Measurements from ENCODE around the gene TIGD6.
"Not testable (repeated sequence)": the region's sequence is repeated elsewhere in the genome, so short reads cannot be mapped to it uniquely, and the experiment has no call there.

GRCh38 chr5:150028047-150028446, 27.6 kb upstream of the TIGD6 start:
- TF ChIP-seq SCRT1 (tag by site-specific recombination; IDR thresholded peaks at IDR 0.05; ENCODE audit: borderline replicate concordance); CTCF (tag by site-specific recombination; IDR thresholded peaks at IDR 0.05); ZNF449 (tag by site-specific recombination; IDR thresholded peaks at IDR 0.05); TCF7L2 (IDR thresholded peaks at IDR 0.05; ENCODE audit: borderline replicate concordance, low read depth, low read length); ZNF596 (tag by site-specific recombination; IDR thresholded peaks at IDR 0.05); ZNF23 (tag by site-specific recombination; IDR thresholded peaks at IDR 0.05; ENCODE audit: borderline replicate concordance); YY1 (tag by site-specific recombination; IDR thresholded peaks at IDR 0.05); ZNF311 (tag by site-specific recombination; IDR thresholded peaks at IDR 0.05; ENCODE audit: borderline replicate concordance); GLI4 (tag by site-specific recombination; IDR thresholded peaks at IDR 0.05); KLF9 (tag by site-specific recombination; IDR thresholded peaks at IDR 0.05; ENCODE audit: low read depth); ATF2 (tag by site-specific recombination; IDR thresholded peaks at IDR 0.05; ENCODE audit: low read depth); ZNF302 (tag by site-specific recombination; IDR thresholded peaks at IDR 0.05; ENCODE audit: low read depth); ZNF292 (tag by site-specific recombination; IDR thresholded peaks at IDR 0.05; ENCODE audit: borderline replicate concordance, low read depth); ZNF768 (tag by site-specific recombination; IDR thresholded peaks at IDR 0.05): not testable (repeated sequence)
